A673 (cell line): Measurements from ENCODE around the gene MAML2. TPM values are rescaled to one million over a fixed set of nuclear protein-coding genes. Genes with fewer than 3 reads are reported as not detected.

Experiments used
- BruUV-seq: library from RNA; stranded (reverse); fragments of 400-500 nt; replicated peaks from 2 replicates; lab custom pipeline; 2021; lab: Mats Ljungman, UMichigan
- CTCF ChIA-PET: fragments of 300-600 bp; sonication (Branson Sonifier 250); formaldehyde crosslinking; loops from one replicate; lab custom pipeline; 2022; ENCODE audit warnings: antibody characterized with exemption; lab: Charles Lee
- POLR2A ChIA-PET: fragments of 300-600 bp; sonication (Branson Sonifier 250); formaldehyde crosslinking; loops from one replicate; lab custom pipeline; 2022; ENCODE audit warnings: antibody characterized with exemption; ENCODE audit not compliant: low non-redundant PET; lab: Charles Lee
- DNase-seq: peaks from one replicate; pipeline ENCODE4 v3.0.0-alpha.2; 2015; ENCODE audit warnings: low spot score
- H3K27ac ChIP-seq: fragments of 200-600 bp; sonication (generic); 2 replicates; pipeline ENCODE4 v1.5.1; 2016; ENCODE audit warnings: mixed run types, low read depth, mild to moderate bottlenecking, mixed read lengths, antibody characterized with exemption, low read length; ENCODE audit not compliant: poor library complexity, severe bottlenecking
- H3K27me3 ChIP-seq: fragments of 200-600 bp; sonication (generic); replicated peaks from 2 replicates; pipeline ENCODE4 v1.6.1; 2017; ENCODE audit warnings: mixed run types, low read depth, mild to moderate bottlenecking, mixed read lengths, antibody characterized with exemption, low read length; ENCODE audit not compliant: insufficient read depth, poor library complexity
- H3K36me3 ChIP-seq: fragments of 200-600 bp; sonication (generic); 2 replicates; pipeline ENCODE4 v1.6.1; 2016; ENCODE audit warnings: mixed run types, mild to moderate bottlenecking, mixed read lengths, antibody characterized with exemption, low read length; ENCODE audit not compliant: insufficient read depth, poor library complexity, severe bottlenecking
- H3K4me1 ChIP-seq: fragments of 200-600 bp; sonication (generic); 2 replicates; pipeline ENCODE4 v1.6.1; 2017; ENCODE audit warnings: mixed run types, mild to moderate bottlenecking, mixed read lengths, antibody characterized with exemption, low read length; ENCODE audit not compliant: insufficient read depth, poor library complexity, severe bottlenecking
- H3K4me3 ChIP-seq: fragments of 200-600 bp; sonication (generic); 2 replicates; pipeline ENCODE4 v1.5.1; 2016; ENCODE audit warnings: low read depth, mixed run types, mild to moderate bottlenecking, mixed read lengths, low read length; ENCODE audit not compliant: poor library complexity, severe bottlenecking
- H3K9me3 ChIP-seq: fragments of 200-600 bp; sonication (generic); 2 replicates; pipeline ENCODE4 v1.6.1; 2016; ENCODE audit warnings: mixed run types, low read depth, mild to moderate bottlenecking, mixed read lengths, antibody characterized with exemption, low read length; ENCODE audit not compliant: poor library complexity, severe bottlenecking
- EZH2 ChIP-seq: fragments of 200-600 bp; sonication (generic); IDR thresholded peaks from 2 replicates; pipeline ENCODE4 v1.6.1; 2017; ENCODE audit warnings: borderline replicate concordance, low read depth, mild to moderate bottlenecking, mixed read lengths, antibody characterized with exemption, low read length; ENCODE audit not compliant: poor library complexity, severe bottlenecking
- intact Hi-C: fragments of 100-400 bp; cut with micrococcal nuclease; formaldehyde crosslinking; loops from one replicate; pipeline ENCODE4 v1.10.0; 2022; ENCODE audit not compliant: unreplicated experiment
- total RNA-seq: library from RNA; stranded (reverse); gene quantifications from 2 replicates; pipeline ENCODE4 v1.2.3, GENCODE V29; 2021
- TF ChIP-seq, protein P1 (sequence below): fragments of 300-800, 200-600 bp; sonication (generic); conservative IDR thresholded peaks from 2 replicates; pipeline ENCODE4 v1.5.1; 2017; ENCODE audit warnings: low read depth, mild to moderate bottlenecking, antibody characterized with exemption, low read length, moderate library complexity, mixed read lengths

MAML2 gene
- total RNA-seq, 1 experiment from 2014 or later: 6.4 TPM

DNA sequence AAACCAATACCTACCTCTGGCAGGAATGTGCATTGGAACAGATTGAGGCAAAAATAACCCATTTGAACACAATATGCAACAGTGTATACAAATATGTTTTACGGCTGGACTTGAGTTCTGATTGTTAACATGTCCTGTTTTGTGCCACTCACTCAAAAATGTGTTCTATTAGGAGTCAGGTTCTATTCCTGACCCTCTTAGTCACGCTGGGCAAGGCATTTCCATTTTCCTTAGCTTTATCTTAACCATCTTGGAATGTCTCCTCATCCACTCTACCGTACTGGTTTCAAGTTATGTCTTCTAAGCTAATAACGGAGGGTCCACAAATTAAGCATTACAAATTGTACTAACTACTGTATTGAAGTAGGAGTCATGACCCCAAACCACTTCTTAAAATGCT, 78.6 kb downstream of the MAML2 start:
- H3K36me3 ChIP-seq: no peaks in the 10 kb centered on the region
- DNase-seq: no peak
- H3K27ac ChIP-seq: no peak overlapping the region
- ChIA-PET POLR2A (no interaction called here), CTCF (no interaction called here)
- no peaks in the 10 kb centered on the region for H3K27me3 ChIP-seq
- intact Hi-C loops: no loop called here
- no peak for TF ChIP-seq EZH2
- TF ChIP-seq, protein P1, sequence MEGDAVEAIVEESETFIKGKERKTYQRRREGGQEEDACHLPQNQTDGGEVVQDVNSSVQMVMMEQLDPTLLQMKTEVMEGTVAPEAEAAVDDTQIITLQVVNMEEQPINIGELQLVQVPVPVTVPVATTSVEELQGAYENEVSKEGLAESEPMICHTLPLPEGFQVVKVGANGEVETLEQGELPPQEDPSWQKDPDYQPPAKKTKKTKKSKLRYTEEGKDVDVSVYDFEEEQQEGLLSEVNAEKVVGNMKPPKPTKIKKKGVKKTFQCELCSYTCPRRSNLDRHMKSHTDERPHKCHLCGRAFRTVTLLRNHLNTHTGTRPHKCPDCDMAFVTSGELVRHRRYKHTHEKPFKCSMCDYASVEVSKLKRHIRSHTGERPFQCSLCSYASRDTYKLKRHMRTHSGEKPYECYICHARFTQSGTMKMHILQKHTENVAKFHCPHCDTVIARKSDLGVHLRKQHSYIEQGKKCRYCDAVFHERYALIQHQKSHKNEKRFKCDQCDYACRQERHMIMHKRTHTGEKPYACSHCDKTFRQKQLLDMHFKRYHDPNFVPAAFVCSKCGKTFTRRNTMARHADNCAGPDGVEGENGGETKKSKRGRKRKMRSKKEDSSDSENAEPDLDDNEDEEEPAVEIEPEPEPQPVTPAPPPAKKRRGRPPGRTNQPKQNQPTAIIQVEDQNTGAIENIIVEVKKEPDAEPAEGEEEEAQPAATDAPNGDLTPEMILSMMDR: no peak
- BruUV-seq: no TSS peak
- H3K9me3 ChIP-seq: no peaks in the 10 kb centered on the region
- peaks cover 42% of the 10 kb centered on the region for H3K4me1 ChIP-seq
- H3K4me3 ChIP-seq: no peak overlapping the region

GRCh38 chr11:96263238-96263763, 79.7 kb downstream of the MAML2 start:
- TF ChIP-seq EZH2: no peak
- TF ChIP-seq, protein P1: no peak
- intact Hi-C loops: no loop called here
- BruUV-seq: no TSS peak
- H3K4me1 ChIP-seq: peaks cover 53% of the 10 kb centered on the region
- DNase-seq: no peak
- no peak overlapping the region for H3K27ac ChIP-seq
- H3K27me3 ChIP-seq: no peaks in the 10 kb centered on the region
- no peaks in the 10 kb centered on the region for H3K36me3 ChIP-seq
- H3K4me3 ChIP-seq: no peak overlapping the region
- CTCF ChIA-PET: no interaction called here
- no peaks in the 10 kb centered on the region for H3K9me3 ChIP-seq
- POLR2A ChIA-PET: no interaction called here

GRCh38 chr11:96260532-96260931, 82.5 kb downstream of the MAML2 start:
- no peak for DNase-seq
- intact Hi-C loops: no loop called here
- Histone ChIP-seq H3K36me3 (no peaks in the 10 kb centered on the region), H3K27me3 (no peaks in the 10 kb centered on the region), H3K4me1 (peaks cover 60% of the 10 kb centered on the region), H3K4me3 (no peak overlapping the region), H3K9me3 (no peaks in the 10 kb centered on the region), H3K27ac (no peak overlapping the region)
- no TSS peak for BruUV-seq
- ChIA-PET POLR2A (no interaction called here), CTCF (no interaction called here)
- TF ChIP-seq, protein P1: no peak
- TF ChIP-seq EZH2: no peak
